HFFc6 (cell line): ENCODE data around the gene FAS. TPM values are rescaled to one million over a fixed set of nuclear protein-coding genes. Genes with fewer than 3 reads are reported as not detected.
"Not testable (repeated sequence)": the region's sequence is repeated elsewhere in the genome, so short reads cannot be mapped to it uniquely, and the experiment has no call there.

Source experiments
- DNase-seq: peaks from one replicate; pipeline ENCODE4 v3.0.0-alpha.2; 2018
- H3K27ac Mint-ChIP-seq: 2 replicates; pipeline ENCODE4 v1.8.0; 2020; ENCODE audit warnings: mild to moderate bottlenecking, mixed read lengths
- H3K27me3 Mint-ChIP-seq: 2 replicates; pipeline ENCODE4 v1.8.0; 2021; ENCODE audit warnings: mild to moderate bottlenecking, moderate library complexity, mixed read lengths; ENCODE audit not compliant: insufficient read depth
- H3K36me3 Mint-ChIP-seq: 2 replicates; pipeline ENCODE4 v1.8.0; 2021; ENCODE audit warnings: low read depth, mixed read lengths
- H3K4me1 Mint-ChIP-seq: 2 replicates; pipeline ENCODE4 v1.8.0; 2020; ENCODE audit warnings: low read depth, mixed read lengths
- H3K4me3 Mint-ChIP-seq: 2 replicates; pipeline ENCODE4 v1.8.0; 2020; ENCODE audit warnings: mild to moderate bottlenecking, moderate library complexity, mixed read lengths
- H3K9me3 Mint-ChIP-seq: 2 replicates; pipeline ENCODE4 v1.8.0; 2020; ENCODE audit warnings: mild to moderate bottlenecking, mixed read lengths
- CTCF ChIP-seq: fragments of 200-600 bp; sonication (generic); IDR thresholded peaks from 2 replicates; pipeline ENCODE4 v1.5.0; 2021; ENCODE audit warnings: antibody characterized with exemption, mild to moderate bottlenecking
- total RNA-seq, 6 experiments: library from RNA; stranded (reverse); fragmentation: NEBNext Ultra II Directional; extraction: Animal tissue kit (Norgen Biotek cat#: 25700); gene quantifications; 2 replicates in 1 of 6; 3 replicates in 5 of 6; pipeline ENCODE4 v1.2.3, GENCODE V29; 2021

Gene FAS
- total RNA-seq, 6 experiments from 2014 or later = 52.9 to 62.9 (median 57.5) TPM

DNA sequence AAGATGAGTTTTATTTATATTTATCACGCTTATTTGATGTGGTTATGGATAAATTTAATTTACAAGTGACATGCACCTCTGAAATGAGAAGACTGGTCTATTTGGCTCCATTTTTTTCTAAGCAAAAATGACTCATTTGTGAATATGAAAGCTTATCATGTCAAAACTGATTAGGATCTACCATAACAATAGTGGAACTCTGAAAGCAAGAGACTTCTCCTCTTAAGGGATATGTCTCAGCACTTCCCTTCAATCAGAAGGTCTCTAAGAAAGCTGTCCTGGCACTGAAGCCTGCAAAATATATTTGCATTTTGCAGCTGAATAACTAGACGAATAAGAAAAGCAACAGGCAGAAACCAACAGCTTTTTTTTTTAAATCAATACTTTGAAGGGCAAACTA, 12.7 kb downstream of the FAS start:
- H3K4me3 Mint-ChIP-seq = no peak overlapping the region
- H3K27me3 Mint-ChIP-seq = no peaks in the 10 kb centered on the region
- H3K4me1 Mint-ChIP-seq = peaks cover 45% of the 10 kb centered on the region
- no peak for TF ChIP-seq CTCF
- H3K27ac Mint-ChIP-seq = no peak overlapping the region
- DNase-seq = no peak
- peaks cover 25% of the 10 kb centered on the region for H3K36me3 Mint-ChIP-seq
- H3K9me3 Mint-ChIP-seq = no peaks in the 10 kb centered on the region

DNA sequence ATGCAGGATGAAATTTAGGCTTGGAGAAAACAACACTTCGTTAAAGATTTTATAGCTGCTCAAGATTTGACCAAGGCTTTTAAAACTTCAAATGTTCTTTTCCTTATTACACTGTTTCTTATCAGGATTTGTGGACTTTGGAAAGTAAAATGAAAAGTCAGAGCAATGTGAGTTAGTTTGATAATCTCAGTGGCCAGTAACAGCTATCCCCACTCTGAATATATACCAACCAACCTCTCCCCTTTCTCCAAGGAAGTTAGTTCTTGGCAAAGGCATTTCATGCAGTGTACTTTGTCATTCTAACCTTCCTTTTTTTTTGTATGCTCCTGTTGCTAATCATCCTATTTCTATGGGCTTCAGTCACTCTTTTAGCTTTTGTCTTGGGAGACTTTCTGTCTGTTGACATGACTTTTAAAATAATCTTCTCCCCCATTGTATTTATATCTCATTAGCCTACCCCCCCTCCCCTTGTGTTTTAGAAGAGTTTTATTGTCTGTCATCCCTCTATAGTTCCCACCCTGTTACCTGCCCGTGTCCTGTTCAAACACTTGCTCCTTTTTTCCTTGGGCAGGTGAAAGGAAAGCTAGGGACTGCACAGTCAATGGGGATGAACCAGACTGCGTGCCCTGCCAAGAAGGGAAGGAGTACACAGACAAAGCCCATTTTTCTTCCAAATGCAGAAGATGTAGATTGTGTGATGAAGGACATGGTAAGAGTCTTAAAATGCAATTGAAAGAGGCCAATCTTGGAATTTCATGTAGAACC, 16.7 kb downstream of the FAS start:
- TF ChIP-seq CTCF = no peak
- H3K27me3 Mint-ChIP-seq = no peaks in the 10 kb centered on the region
- peaks cover 57% of the 10 kb centered on the region for H3K36me3 Mint-ChIP-seq
- H3K4me3 Mint-ChIP-seq = no peak overlapping the region
- H3K9me3 Mint-ChIP-seq = no peaks in the 10 kb centered on the region
- H3K27ac Mint-ChIP-seq = no peak overlapping the region
- no peak for DNase-seq
- peaks cover 11% of the 10 kb centered on the region for H3K4me1 Mint-ChIP-seq

- not testable (repeated sequence) for H3K4me3 Mint-ChIP-seq, H3K27ac Mint-ChIP-seq, H3K9me3 Mint-ChIP-seq, DNase-seq, H3K27me3 Mint-ChIP-seq
- Mint-ChIP-seq H3K36me3 (peaks cover 80% of the 10 kb centered on the region), H3K4me1 (peaks cover 30% of the 10 kb centered on the region)
These were observed 28.2 kb downstream of the FAS start for GRCh38 chr10:89018700-89019346.

DNA sequence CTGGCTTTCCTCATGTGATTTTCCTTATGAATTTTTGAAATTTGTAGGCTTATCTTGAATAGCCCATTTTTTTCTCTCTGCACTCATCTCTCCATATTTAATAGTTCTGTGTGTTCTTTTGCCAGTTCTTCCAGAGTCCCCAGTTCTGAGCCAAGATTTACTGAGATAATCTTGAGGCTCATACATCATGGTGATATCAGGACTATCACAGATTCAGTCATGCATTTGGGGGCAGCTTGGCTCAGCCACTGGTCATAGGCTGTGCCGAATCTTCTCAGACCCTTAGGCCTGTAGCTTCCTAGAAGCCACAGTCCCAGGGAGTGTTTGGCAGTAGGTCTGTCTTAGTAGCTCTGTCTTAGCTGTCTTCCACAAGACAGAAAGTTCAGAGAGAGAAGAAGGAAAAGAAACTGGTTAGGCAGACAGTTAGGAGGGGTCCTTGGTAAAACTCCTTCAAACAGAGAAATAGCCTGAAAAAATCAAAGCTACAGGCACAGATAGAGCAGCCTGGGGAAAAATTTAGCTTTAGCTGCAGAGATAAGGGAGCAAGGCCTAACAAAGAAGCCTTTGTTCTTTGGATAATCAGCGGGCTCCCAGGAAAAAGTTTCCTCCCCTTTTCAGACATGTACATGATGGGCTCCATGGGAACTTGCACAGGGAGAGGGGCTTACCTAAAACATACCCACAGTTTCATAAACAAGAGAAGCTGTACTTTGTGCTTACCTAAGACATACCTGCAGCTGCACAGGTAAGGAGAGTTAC, 29.1 kb downstream of the FAS start:
- H3K27me3 Mint-ChIP-seq = no peaks in the 10 kb centered on the region; the same call in 1 of the 2 replicates
- peaks cover 78% of the 10 kb centered on the region for H3K36me3 Mint-ChIP-seq
- H3K4me3 Mint-ChIP-seq = no peak overlapping the region
- H3K4me1 Mint-ChIP-seq = peaks cover 30% of the 10 kb centered on the region
- peaks cover 6% of the 10 kb centered on the region; the same call in 1 of the 2 replicates for H3K9me3 Mint-ChIP-seq
- no peak overlapping the region; the same call in 1 of the 2 replicates for H3K27ac Mint-ChIP-seq
- no peak for TF ChIP-seq CTCF
- DNase-seq = no peak

DNA sequence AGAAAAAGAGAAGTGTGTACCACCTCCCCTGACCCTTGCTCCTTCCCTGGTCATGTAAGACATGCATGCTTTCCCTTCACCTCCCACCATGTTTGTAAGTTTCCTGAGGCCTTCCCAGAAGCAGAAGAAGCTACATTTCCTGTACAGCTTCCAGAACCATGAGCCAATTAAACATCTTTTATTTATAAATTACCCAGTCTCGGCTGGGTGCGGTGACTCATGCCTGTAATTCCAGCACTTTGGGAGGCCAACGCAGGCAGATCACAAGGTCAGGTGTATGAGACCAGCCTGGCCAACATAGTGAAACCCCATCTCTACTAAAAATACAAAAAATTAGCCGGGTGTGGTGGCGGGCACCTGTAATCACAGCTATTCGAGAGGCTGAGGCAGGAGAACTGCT, 30.9 kb downstream of the FAS start:
- H3K4me3 Mint-ChIP-seq, H3K27ac Mint-ChIP-seq, H3K27me3 Mint-ChIP-seq, H3K9me3 Mint-ChIP-seq, DNase-seq: not testable (repeated sequence)
- Mint-ChIP-seq H3K4me1 (peaks cover 30% of the 10 kb centered on the region), H3K36me3 (peaks cover 66% of the 10 kb centered on the region)

DNA sequence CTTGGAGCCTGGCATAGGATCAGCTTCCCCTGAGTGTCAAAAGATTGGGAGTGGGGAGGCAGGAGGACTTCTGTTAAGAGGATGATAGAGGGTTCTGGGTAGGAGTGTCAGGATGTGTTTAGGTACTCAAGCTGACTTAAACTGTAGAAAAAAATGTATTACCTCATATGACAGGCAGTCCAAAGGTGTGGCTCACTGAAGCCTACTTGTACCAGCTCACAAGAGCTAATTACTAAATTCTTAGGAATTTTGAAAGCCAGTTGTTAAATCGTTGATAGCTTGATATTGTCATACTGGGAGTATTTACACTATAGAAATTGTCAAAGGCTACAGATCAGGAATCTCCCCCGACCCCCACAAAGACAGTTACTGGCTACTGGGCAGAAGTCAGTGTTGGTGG, 32.1 kb downstream of the FAS start:
- H3K4me3 Mint-ChIP-seq = no peak overlapping the region
- H3K27ac Mint-ChIP-seq = peak overlapping the region; percentile 17; the same call in 1 of the 2 replicates
- H3K4me1 Mint-ChIP-seq = peaks cover 30% of the 10 kb centered on the region
- peaks cover 54% of the 10 kb centered on the region for H3K36me3 Mint-ChIP-seq
- H3K9me3 Mint-ChIP-seq = peaks cover under 1% of the 10 kb centered on the region; the same call in 1 of the 2 replicates
- no peak for DNase-seq
- no peaks in the 10 kb centered on the region; the same call in 1 of the 2 replicates for H3K27me3 Mint-ChIP-seq
- no peak for TF ChIP-seq CTCF
